ENCODE measurements around the gene RAB2B. TPM values are rescaled to one million over a fixed set of nuclear protein-coding genes. Genes with fewer than 3 reads are reported as not detected.

Gene RAB2B
- polyA plus RNA-seq, 1 of the 3 experiments (the other 2 are of a cell fraction) = 24.4 TPM

DNA sequence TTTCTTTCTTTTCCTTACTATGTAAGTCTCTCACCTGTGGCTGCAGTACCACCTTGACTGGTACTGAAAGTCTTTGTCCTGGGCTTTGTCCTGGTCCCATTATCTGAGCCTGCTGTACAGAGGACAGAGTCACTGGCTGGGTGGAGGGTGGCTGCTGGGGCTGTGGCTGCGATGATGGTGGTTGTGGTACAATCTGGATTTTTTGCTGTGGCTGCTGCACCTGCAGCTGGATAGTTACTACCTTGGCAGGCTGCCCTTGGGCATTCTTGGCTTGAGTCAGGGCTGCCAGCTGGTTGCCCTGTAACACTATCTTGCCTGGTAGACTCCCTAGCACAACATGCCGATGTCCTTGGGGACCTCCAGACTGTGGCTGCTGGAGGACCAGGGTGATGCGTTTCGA is 47.8 kb downstream of the RAB2B start:
- H3F3A ChIP-seq (replicated peaks; ENCODE audit: insufficient read depth) = no peaks in the 10 kb centered on the region
- ChIA-PET CTCF (no interaction called here), POLR2A (no interaction called here)
- no peak overlapping the region for H2AFZ ChIP-seq (ENCODE audit: low read depth)
- H3K4me3 ChIP-seq (ENCODE audit: low read depth in 2 of 2, low read length in 1 of 2) = no peak overlapping the region
- peaks cover 45 to 74% of the 10 kb centered on the region in 2 experiments for H3K36me3 ChIP-seq (replicated peaks in 1 of 2; ENCODE audit: control insufficient read depth in 1 of 2, insufficient read depth in 2 of 2, low read length in 1 of 2)
- 96% methylated on average over 4 of the region's 4 CpGs for WGBS (ENCODE audit: low lambda C conversion rate)
- peaks cover 52% of the 10 kb centered on the region for H3K79me2 ChIP-seq (ENCODE audit: insufficient read depth)
- H4K20me1 ChIP-seq (ENCODE audit: insufficient read depth) = peaks cover 10% of the 10 kb centered on the region; the same call in 1 of the 2 replicates
- no peaks in the 10 kb centered on the region for H3K9me2 ChIP-seq
- H3K27ac ChIP-seq (ENCODE audit: low read depth in 2 of 2, low read length in 1 of 2) = no peak overlapping the region
- no peak overlapping the region for H3K9ac ChIP-seq
- no peaks in the 10 kb centered on the region for H3K27me3 ChIP-seq (ENCODE audit: insufficient read depth)
- DNase-seq = no peak
- TF ChIP-seq POLR2AphosphoS5 (IDR thresholded peaks at IDR 0.05; ENCODE audit: low read depth, low read length) = no peak
- TF ChIP-seq TCF12 (IDR thresholded peaks at IDR 0.05) = 0 out of 2 replicates have a peak, but pooled peaks have one; percentile 15
- no peak for TF ChIP-seq FOXM1 (IDR thresholded peaks at IDR 0.05; ENCODE audit: low read depth)
- no peak overlapping the region for H3K4me2 ChIP-seq
- no peaks in the 10 kb centered on the region for H3K4me1 ChIP-seq (ENCODE audit: control insufficient read depth in 1 of 2, insufficient read depth in 2 of 2, low read depth in 1 of 2, low read length in 1 of 2)
- no peaks in the 10 kb centered on the region for H3K9me3 ChIP-seq

- 90% methylated on average over 1 of the region's 1 CpG for WGBS (ENCODE audit: low lambda C conversion rate)
- no peak overlapping the region for H3K9ac ChIP-seq
- H3K4me3 ChIP-seq (ENCODE audit: low read depth in 2 of 2, low read length in 1 of 2) = no peak overlapping the region
- peaks cover 66 to 74% of the 10 kb centered on the region in 2 experiments for H3K36me3 ChIP-seq (replicated peaks in 1 of 2; ENCODE audit: control insufficient read depth in 1 of 2, insufficient read depth in 2 of 2, low read length in 1 of 2)
- H2AFZ ChIP-seq (ENCODE audit: low read depth) = no peak overlapping the region
- no peaks in the 10 kb centered on the region for H3K27me3 ChIP-seq (ENCODE audit: insufficient read depth)
- POLR2A ChIA-PET = no interaction called here
- no peak for DNase-seq
- no peaks in the 10 kb centered on the region for H3F3A ChIP-seq (replicated peaks; ENCODE audit: insufficient read depth)
- no peaks in the 10 kb centered on the region for H3K4me1 ChIP-seq (ENCODE audit: control insufficient read depth in 1 of 2, insufficient read depth in 2 of 2, low read depth in 1 of 2, low read length in 1 of 2)
- H3K4me2 ChIP-seq = no peak overlapping the region
- CTCF ChIA-PET = interaction anchor here (0.7 to 1.1 kb wide), 2 partner anchors 20 to 131 kb away, joined by 3 read pairs; no protein-coding TSS in a partner anchor
- H3K27ac ChIP-seq (ENCODE audit: low read depth in 2 of 2, low read length in 1 of 2) = no peak overlapping the region
- peaks cover 35% of the 10 kb centered on the region; the same call in 1 of the 2 replicates for H3K79me2 ChIP-seq (ENCODE audit: insufficient read depth)
- TF ChIP-seq SMC3 (IDR thresholded peaks at IDR 0.05; ENCODE audit: low read depth, low read length) = no peak
- no peak for TF ChIP-seq MEF2A (IDR thresholded peaks at IDR 0.05; ENCODE audit: borderline replicate concordance, low read depth)
- no peak for TF ChIP-seq MAX (IDR thresholded peaks at IDR 0.05; ENCODE audit: low read depth)
- TF ChIP-seq, protein P1, sequence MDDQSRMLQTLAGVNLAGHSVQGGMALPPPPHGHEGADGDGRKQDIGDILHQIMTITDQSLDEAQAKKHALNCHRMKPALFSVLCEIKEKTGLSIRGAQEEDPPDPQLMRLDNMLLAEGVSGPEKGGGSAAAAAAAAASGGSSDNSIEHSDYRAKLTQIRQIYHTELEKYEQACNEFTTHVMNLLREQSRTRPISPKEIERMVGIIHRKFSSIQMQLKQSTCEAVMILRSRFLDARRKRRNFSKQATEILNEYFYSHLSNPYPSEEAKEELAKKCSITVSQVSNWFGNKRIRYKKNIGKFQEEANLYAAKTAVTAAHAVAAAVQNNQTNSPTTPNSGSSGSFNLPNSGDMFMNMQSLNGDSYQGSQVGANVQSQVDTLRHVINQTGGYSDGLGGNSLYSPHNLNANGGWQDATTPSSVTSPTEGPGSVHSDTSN (IDR thresholded peaks at IDR 0.05) = no peak
- no peak for TF ChIP-seq CHD2 (IDR thresholded peaks at IDR 0.05; ENCODE audit: low read length, partially characterized antibody)
- no peak for TF ChIP-seq USF1 (IDR thresholded peaks at IDR 0.05; ENCODE audit: borderline replicate concordance, low read depth)
- TF ChIP-seq RFX5 (IDR thresholded peaks at IDR 0.05; ENCODE audit: low read length) = no peak
- no peak for TF ChIP-seq TAF1 (IDR thresholded peaks at IDR 0.05; ENCODE audit: borderline replicate concordance, low read depth, low read length)
- no peak for TF ChIP-seq MXI1 (IDR thresholded peaks at IDR 0.05; ENCODE audit: low read depth, low read length)
- TF ChIP-seq YY1 (IDR thresholded peaks at IDR 0.05; ENCODE audit: low read depth) = no peak
- TF ChIP-seq NRF1 (IDR thresholded peaks at IDR 0.05; ENCODE audit: low read depth, low read length) = no peak
- no peak for TF ChIP-seq TCF12 (IDR thresholded peaks at IDR 0.05)
- no peak for TF ChIP-seq RCOR1 (IDR thresholded peaks at IDR 0.05; ENCODE audit: low read length)
- 0 out of 2 replicates have a peak, but pooled peaks cover 9% of the 10 kb centered on the region for H4K20me1 ChIP-seq (ENCODE audit: insufficient read depth)
- no peaks in the 10 kb centered on the region for H3K9me2 ChIP-seq
- no peaks in the 10 kb centered on the region for H3K9me3 ChIP-seq
Measured at GRCh38 chr14:21426692-21427091, 50.1 kb downstream of the RAB2B start.
